ENCODE data around the gene FLT3LG. TPM values are rescaled to one million over a fixed set of nuclear protein-coding genes. Genes with fewer than 3 reads are reported as not detected.
"Not testable (repeated sequence)": the region's sequence is repeated elsewhere in the genome, so short reads cannot be mapped to it uniquely, and the experiment has no call there.

Gene FLT3LG
- total RNA-seq, 1 donor from 2014 or later, result 1.9 TPM

GRCh38 chr19:49441210-49441959, 32.6 kb upstream of the FLT3LG start, which contains the start of gene SLC17A7:
SLC17A7 (minus strand) TSS chr19:49441527; CDS start chr19:49441379, 148 bp downstream.
- Mint-ChIP-seq H3K27ac (ENCODE audit: unreplicated experiment) (peak within 1 kb of the TSS; percentile 22), H3K27me3 (ENCODE audit: low read depth) (peaks cover 57% of the 10 kb centered on the region), H3K4me3 (ENCODE audit: unreplicated experiment) (peak within 1 kb of the TSS; percentile 76), H3K36me3 (ENCODE audit: low read depth) (no peaks in the 10 kb centered on the region), H3K9me3 (ENCODE audit: low read depth) (no peaks in the 10 kb centered on the region), H3K4me1 (ENCODE audit: low read depth) (peaks cover 21% of the 10 kb centered on the region)
- DNase-seq (ENCODE audit: low spot score), result no peak
- TF ChIP-seq CTCF (IDR thresholded peaks at IDR 0.05), result peak; percentile 37

GRCh38 chr19:49441960-49442350, 32.1 kb upstream of the FLT3LG start:
- no peaks in the 10 kb centered on the region for H3K9me3 Mint-ChIP-seq (ENCODE audit: low read depth)
- no peaks in the 10 kb centered on the region for H3K36me3 Mint-ChIP-seq (ENCODE audit: low read depth)
- peak overlapping the region; percentile 76 for H3K4me3 Mint-ChIP-seq (ENCODE audit: unreplicated experiment)
- H3K27me3 Mint-ChIP-seq (ENCODE audit: low read depth), result peaks cover 51% of the 10 kb centered on the region
- no peak for TF ChIP-seq CTCF (IDR thresholded peaks at IDR 0.05)
- H3K27ac Mint-ChIP-seq (ENCODE audit: unreplicated experiment), result peak overlapping the region; percentile 1
- H3K4me1 Mint-ChIP-seq (ENCODE audit: low read depth), result peaks cover 21% of the 10 kb centered on the region
- DNase-seq (ENCODE audit: low spot score), result no peak

GRCh38 chr19:49442354-49442753, 31.7 kb upstream of the FLT3LG start:
- no peaks in the 10 kb centered on the region for H3K36me3 Mint-ChIP-seq (ENCODE audit: low read depth)
- H3K27ac Mint-ChIP-seq (ENCODE audit: unreplicated experiment), result peak overlapping the region; percentile 22
- H3K27me3 Mint-ChIP-seq (ENCODE audit: low read depth), result peaks cover 48% of the 10 kb centered on the region
- DNase-seq (ENCODE audit: low spot score), result no peak
- no peaks in the 10 kb centered on the region for H3K9me3 Mint-ChIP-seq (ENCODE audit: low read depth)
- TF ChIP-seq CTCF (IDR thresholded peaks at IDR 0.05), result no peak
- peaks cover 21% of the 10 kb centered on the region for H3K4me1 Mint-ChIP-seq (ENCODE audit: low read depth)
- H3K4me3 Mint-ChIP-seq (ENCODE audit: unreplicated experiment), result peak overlapping the region; percentile 76

GRCh38 chr19:49442771-49443365, 31.1 kb upstream of the FLT3LG start:
- no peak for TF ChIP-seq CTCF (IDR thresholded peaks at IDR 0.05)
- peaks cover 21% of the 10 kb centered on the region for H3K4me1 Mint-ChIP-seq (ENCODE audit: low read depth)
- H3K9me3 Mint-ChIP-seq (ENCODE audit: low read depth), result no peaks in the 10 kb centered on the region
- no peaks in the 10 kb centered on the region for H3K36me3 Mint-ChIP-seq (ENCODE audit: low read depth)
- peaks cover 43% of the 10 kb centered on the region for H3K27me3 Mint-ChIP-seq (ENCODE audit: low read depth)
- peak overlapping the region; percentile 76 for H3K4me3 Mint-ChIP-seq (ENCODE audit: unreplicated experiment)
- peak overlapping the region; percentile 87 for H3K27ac Mint-ChIP-seq (ENCODE audit: unreplicated experiment)
- peak; percentile 96 for DNase-seq (ENCODE audit: low spot score)

GRCh38 chr19:49443366-49444099, 30.5 kb upstream of the FLT3LG start:
- H3K4me1 Mint-ChIP-seq (ENCODE audit: low read depth), result peaks cover 21% of the 10 kb centered on the region
- peak; percentile 97 for TF ChIP-seq CTCF (IDR thresholded peaks at IDR 0.05)
- peak overlapping the region; percentile 87 for H3K27ac Mint-ChIP-seq (ENCODE audit: unreplicated experiment)
- no peaks in the 10 kb centered on the region for H3K36me3 Mint-ChIP-seq (ENCODE audit: low read depth)
- no peaks in the 10 kb centered on the region for H3K9me3 Mint-ChIP-seq (ENCODE audit: low read depth)
- DNase-seq (ENCODE audit: low spot score), result peak; percentile 97
- H3K27me3 Mint-ChIP-seq (ENCODE audit: low read depth), result peaks cover 36% of the 10 kb centered on the region
- H3K4me3 Mint-ChIP-seq (ENCODE audit: unreplicated experiment), result peak overlapping the region; percentile 76

GRCh38 chr19:49444100-49444700, 29.8 kb upstream of the FLT3LG start:
- peak overlapping the region; percentile 76 for H3K4me3 Mint-ChIP-seq (ENCODE audit: unreplicated experiment)
- DNase-seq (ENCODE audit: low spot score); H3K9me3 Mint-ChIP-seq (ENCODE audit: low read depth); H3K36me3 Mint-ChIP-seq (ENCODE audit: low read depth): not testable (repeated sequence)
- H3K4me1 Mint-ChIP-seq (ENCODE audit: low read depth), result peaks cover 21% of the 10 kb centered on the region
- peaks cover 30% of the 10 kb centered on the region for H3K27me3 Mint-ChIP-seq (ENCODE audit: low read depth)
- H3K27ac Mint-ChIP-seq (ENCODE audit: unreplicated experiment), result peak overlapping the region; percentile 5
